Stimulated activated CD8-positive, alpha-beta memory T cell treated with anti-CD3 and anti-CD28 coated beads, Interleukin-12 subunit alpha, Interleukin-12 subunit beta, amount 100 ng/mL, for 4 hours (primary cell): ENCODE measurements around the gene ADAMTS2.

Experiments used
- DNase-seq: peaks from one replicate; pipeline ENCODE4 v3.0.0-alpha.2; 2020; ENCODE audit warnings: low read depth

Gene ADAMTS2

DNA sequence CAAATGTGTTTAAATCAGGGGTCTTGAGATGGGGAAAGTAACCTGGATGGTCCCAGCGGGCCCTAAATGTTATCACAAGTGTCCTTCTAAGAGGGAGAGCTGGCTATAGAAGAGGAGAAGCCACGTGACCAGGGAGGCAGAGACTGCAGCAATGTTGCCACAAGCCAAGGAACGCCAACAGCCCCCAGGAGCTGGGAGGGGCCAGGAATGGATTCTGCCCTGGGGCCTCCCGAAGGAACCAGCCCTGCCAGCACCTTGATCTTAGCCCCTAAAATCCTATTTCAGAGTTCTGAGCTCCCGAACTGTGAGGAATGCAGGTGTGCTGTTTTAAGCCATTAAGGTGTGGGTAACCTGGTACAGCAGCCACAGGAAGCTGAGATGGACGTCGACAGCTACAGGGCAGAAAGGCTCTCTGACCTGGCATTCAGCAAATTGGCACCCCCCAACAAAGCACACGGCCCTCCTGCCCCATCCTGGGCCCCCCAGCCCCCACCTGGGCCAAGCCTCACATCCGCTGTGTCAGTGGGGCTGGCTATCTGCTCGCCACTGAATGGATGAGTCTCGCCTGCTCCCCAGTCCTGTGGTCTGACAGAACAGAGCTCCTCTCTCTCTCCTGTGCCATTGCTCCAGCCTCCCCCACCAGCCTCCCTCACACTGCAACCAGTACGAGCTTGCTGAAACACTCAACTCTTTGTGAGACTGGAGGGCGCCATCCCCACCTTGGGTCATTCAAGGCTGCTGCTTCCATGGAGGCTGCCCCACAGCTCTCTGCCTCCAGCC is 78.8 kb downstream of the ADAMTS2 start:
- no peak for DNase-seq

DNA sequence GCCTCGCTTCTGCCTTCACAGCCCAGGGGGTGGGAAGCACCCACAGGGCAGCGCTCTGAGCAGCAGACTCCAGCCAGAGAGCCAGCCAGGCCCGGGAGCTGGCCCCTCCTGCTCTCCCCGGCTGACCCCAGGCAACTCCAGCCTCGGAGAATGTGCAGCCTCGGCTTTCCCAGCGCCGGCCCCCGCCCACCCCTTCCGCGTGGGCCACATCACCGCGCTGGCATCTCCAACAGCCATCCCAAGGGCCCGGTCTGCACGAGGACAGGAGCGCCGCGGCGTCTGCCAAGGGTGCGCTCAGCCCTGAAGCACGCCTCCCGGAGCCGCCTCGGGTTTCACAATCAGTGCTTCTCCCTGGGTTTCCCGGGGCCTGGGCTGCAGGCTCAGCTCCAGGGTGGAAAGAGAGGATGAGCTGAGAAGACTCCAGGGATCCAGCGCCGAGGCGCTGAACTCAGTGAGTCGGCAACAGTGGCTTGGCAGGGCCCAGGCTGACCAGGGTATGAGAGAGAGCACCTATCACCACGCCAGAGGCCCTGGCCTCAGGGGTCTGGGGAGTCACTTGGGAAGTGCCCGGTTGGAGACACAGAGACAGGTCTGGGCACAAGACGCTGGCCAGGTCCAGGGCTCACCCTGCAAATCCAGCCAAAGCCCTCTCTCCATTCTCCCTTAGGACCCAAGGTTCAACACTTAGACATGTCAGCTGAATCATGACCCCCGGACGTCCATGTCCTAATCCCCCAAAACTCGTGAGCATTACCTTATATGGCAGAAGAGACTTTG is 79.6 kb downstream of the ADAMTS2 start:
- DNase-seq = no peak

DNA sequence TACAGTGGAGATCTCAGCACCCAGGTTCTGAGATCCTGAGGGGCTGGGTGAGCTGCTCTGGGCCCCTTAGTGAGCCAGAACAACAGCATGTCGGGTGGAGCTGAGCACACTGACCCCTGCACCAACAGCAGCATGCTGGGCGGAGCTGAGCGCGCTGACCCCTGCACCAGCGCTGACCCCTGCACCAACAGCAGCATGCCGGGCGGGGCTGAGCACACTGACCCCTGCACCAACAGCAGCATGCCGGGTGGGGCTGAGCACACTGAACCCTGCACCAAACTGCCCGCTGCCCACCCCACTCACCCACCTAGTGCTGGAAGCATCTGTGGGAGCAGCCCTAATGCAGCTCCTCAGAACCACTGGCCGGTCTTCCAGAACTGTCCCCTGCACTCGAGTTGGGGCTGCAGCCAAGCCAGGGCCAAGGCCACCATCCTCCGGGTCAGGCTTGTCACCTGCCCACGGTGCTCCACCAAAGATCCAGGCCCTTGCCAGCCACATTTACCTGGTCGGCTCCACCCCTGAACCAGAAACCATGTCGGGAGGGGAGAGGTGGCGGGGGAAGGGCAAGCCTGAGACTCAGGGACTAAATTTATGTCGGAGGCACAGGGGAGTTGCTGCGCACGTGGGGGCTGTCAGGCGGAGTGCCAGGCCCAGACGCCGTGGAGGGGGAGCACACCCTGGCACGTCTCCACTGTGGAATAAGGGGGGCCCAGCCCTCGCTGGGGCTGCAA is 80.3 kb downstream of the ADAMTS2 start:
- DNase-seq = no peak

DNA sequence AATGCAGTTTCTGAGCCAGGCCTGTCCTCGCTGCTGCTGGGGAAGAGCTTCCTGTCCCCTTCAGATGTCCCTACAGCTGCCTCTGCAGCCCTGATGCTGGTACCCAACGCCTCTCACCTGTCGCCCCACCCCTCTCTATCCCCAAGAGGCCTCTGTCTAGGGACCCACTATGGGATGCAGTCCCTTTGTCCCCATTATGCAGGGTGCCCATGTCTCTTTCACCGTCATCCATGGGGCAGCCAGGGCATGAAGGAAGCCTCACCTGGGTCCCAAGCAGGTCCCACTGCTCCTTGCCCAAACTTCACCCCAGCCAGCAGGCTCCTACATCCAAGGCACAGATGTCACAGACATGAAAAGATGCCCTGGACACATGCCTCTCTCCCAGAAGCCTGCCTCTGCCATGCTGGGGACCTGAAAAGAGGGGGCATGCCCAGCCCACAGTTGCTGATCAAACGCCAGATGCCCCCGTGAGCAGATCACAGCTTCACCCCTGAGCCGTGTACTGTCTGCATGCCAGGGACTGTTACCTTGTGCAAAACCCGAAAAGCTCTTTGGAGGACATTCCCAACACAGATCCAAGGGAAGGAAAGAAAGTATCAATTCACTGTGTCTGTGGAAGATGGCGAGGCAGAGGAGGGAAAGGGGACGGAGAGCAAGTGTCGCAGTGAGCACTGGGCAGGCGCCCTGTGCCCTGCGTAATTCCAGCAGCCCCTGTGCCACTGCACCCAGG is 81.0 kb downstream of the ADAMTS2 start:
- DNase-seq = no peak

DNA sequence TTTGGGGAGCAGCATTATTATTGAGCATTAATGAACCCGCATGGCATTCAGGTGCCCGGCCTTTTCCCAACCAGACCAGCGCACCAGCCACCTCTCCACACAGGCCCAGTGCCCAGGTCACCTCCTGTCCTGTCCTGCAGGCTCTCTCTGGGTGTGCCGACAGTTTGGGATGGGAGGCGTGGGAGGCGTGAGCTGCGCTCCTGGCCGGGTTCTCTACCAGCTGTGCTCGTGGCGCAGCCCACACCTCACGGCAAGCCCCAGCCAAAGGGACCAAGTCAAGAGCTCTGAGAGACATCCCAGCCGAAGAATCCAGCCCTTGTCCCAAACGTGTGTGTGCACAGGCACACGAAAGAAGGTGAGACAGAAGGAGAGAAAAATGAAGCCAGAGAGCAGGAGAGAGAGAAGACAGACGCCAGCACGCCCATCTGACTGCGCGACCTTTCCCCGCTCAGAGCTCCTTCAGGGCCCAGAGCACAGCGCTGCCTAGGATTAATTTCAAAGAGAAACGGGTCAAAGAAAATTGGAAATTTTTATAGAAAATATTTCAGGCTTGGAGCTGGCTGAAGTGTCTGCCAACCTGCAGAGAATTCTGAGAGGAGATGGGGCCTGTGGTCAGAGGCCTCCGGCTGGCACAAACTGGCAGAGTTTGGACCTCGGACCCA is 81.7 kb downstream of the ADAMTS2 start:
- DNase-seq = no peak

DNA sequence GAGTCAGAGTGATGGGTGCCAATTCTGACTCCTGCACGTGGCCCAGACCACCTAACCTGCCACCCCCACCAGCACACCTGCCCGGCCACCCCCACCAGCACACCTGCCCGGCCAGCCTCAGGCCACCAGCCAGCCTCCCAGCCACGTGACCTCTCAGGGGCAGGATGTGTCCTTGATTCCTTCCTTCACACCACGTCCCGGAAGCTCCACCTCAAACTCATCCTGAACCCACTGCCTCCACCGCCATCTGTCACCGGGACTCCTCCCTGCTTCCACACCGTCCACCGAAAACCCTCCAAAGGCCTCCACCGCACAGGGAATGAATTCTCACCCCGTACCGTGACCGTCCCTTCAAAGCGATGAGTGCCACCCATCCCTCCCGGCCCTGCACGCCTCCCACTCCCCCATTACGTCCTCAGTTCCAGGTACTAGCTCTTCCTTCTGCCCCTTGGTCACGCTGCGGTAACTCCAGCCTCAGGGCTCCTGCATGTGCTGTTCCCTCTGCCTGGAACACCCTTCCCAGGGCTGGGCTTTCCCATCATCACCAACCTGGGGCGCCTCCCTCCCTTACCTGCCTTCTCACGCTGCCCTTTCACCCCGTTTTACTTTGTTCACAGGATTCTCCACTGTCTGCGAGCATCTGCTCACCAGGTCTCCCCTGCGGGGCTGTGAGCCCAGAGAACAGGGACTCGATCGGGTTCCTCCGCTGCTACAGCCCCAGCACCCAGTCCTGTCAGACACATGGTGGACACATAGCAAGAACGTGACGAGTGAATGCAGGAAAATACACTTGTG is 82.9 kb downstream of the ADAMTS2 start:
- no peak for DNase-seq

DNA sequence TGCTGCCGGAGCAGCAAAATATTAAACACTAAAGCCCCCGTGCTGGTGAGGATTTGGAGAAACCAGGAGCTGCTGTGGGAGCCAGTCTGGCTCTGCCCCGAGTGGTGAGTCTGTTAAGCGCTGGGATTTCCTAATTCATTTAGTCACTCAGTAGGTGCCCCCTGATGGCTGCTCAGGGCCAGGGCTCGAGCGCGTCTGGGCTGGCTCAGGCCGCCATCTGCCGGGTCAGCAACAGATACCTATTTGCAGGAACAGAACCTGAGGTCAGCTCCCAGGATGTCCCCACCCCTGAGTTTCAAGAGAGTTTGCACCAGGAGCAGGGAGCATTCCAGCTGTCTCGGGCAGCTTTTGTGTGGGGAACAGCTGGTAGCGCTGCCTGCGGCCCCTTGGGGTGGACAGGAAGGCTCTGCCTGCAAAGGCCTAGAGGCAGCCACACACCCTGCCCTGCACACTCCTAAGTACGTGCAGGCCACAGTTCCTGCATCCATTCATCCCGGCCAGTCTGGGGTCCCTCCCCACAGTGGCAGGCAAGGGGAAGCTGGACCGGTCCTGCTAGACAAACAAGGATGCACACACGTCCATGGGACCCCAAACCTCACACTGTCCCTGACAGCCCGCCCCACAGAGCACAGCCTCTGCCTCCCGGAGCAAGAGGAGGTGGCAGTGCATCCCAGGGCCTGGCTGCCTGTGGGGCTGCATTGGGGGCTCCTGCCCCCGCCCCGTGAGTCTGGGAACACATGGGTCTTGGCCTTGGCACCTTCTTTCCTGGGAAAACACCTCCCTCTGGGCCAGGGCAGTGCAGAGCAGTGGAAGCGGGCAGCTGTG is 83.7 kb downstream of the ADAMTS2 start:
- no peak for DNase-seq

DNA sequence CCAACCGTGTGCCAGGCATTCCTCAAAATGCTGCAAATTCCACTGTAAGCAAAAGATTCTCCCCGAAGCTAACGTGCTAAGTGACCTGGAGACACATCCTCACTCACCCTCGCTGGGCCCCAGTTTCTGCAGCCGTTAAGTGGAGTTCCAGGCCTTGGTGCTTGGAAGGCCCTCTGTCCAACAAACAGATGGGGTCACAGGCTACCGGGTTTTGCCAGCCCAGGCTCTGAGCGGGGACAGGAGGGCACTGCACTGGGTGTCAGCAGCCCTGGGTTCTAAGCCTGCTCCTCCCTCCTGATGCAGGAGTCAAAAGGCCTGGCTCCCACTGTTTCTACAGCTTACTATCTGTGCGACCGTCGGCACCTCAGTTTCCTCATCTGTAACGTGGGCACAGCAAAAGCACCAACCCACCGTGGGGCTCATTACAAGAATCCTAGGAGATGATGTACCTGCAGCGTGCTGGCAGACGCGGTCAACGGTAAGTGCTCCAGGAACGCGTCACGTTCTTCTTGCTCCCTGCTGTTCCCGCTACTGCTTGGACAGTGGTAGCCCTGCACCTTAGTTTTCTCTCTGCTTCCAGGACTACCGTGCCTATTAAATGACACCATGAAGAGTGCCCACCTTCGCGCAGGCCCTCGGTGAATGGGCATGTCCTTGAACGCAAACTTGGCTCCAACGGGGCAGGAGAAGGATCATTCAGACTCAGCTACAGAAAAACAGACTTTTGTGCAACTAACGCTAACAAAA is 84.8 kb downstream of the ADAMTS2 start:
- no peak for DNase-seq

DNA sequence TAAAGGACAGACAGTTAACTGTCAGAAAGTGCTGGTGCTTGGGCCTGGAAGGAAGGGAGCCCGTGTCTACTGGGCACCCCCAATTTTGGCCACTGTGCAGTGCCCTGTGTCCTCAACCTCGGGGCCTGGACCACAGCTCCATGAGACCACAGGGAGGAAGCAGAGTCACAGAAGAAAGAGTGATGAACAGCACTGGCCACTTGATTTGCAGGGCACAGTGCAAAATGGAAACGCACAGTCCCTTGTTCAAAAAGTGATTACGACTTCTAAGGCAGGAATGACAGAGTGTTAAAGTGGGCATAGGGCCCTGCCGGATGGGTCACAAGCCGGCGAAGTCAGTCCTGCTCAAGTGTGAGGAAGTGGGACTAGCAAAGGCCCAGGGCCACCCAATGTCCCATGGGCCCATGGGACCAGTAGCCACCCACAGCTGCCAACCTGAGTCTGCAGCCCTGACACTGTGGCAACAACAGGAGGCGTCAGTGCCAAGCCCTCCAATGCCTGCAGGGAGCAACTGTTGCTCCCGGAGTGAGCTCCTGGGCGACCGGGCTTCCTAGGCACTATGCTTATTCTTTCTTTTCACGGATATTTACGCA is 85.4 kb downstream of the ADAMTS2 start:
- no peak for DNase-seq

DNA sequence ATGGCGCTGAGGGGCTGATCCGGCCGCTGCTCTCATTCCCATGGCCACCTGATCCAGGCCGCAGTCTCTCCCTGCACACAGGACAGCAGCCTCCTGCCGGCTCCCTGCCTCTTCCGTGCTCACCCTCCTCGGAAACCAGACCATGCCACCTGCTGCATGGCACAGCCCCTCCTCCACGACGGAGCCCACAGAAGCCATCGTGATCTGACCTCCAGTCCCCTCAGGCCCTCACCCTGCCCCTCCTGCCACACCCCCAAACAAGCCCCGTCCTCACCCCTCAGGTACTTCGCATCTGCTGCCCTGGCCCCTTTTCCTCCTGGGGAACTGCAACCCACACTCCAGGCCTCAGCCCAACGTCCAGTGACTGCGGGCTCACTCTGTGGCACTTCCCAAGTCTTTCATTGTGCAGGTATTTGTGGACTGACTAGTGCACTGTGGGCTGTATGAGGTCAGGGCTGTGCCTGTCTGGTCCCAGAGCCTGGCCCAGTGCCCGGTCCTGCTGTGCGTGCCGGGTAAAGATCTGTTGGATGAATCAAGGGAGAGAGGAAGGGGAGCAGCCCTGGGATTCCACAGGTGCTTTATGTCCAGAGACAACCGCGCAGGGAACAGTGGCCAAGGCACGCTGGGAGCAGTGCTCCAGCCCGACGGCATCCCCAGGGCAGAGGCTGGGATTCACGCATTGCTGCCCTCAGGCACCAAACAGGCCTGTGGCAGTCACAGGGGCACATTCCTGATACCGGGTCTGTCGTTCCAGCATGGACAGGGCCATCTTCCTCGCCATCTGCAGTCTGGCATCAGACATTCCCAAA is 86.1 kb downstream of the ADAMTS2 start:
- DNase-seq = no peak

DNA sequence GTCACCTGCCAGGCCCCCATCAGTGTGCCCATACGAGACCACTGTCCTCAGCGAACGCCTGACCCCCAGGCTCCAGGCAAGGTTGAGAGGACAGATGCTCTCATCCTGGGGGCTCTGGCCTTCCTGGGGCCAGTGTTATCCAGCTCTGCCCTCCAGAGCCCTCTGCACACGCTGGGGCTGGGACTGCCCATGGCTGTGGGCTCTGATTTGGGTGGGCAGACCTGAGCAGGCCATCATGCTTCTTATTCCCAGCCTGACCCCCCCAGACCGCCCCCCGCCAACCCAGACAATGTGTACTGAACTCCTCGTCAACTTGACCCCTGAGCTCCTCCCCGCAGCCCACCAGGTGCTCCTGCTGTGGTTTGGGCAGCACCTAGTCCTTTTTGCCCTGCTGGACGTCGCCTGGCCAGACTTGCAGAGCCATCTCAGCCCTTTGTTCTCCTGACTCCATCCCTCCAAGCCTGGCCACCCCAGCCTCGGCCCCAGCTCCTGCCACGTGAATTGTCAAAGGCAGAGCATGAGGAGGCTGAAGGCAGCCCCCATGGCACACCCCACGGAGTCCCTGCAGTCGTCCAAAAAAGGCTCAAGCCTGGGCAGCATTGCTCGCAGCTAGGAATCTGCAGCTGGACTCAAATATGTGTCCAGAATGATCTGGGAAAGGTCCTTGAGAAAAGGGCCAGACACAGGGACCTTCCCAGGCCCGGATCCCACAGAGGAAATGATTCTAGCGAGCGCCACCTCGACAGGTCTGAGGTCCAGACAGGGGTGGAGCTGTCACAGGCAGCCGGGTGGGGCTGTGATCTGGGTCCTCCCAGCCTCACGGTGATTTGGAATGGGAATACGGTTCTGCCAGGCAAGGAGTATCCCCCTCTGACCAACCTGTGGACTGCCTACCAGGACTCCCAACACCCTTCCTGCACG is 87.0 kb downstream of the ADAMTS2 start:
- no peak for DNase-seq

DNA sequence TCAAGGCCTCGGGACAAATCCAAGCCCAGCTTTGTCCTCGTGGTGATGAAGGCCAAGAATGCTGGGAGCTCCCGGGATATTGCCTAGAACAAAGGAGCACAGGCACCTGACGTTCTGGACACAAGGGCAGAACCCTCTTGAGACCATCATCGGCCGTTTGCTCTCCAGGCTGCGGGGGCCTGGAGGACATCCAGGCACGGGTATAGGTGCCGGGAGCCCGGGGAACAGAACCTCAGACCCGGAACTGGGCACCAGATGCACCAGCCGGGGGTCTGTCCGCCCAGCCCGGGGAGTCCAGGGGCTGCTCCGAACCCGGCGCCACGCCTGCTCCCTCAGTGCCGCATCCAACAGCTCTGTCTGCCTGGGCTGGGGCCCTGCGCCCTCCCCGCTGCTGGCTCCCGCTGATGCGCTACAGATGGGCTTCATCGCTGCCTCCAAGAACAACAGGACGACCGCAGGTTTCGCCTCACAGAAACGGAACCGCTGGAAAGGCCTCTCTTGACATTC is 88.0 kb downstream of the ADAMTS2 start:
- DNase-seq = no peak

DNA sequence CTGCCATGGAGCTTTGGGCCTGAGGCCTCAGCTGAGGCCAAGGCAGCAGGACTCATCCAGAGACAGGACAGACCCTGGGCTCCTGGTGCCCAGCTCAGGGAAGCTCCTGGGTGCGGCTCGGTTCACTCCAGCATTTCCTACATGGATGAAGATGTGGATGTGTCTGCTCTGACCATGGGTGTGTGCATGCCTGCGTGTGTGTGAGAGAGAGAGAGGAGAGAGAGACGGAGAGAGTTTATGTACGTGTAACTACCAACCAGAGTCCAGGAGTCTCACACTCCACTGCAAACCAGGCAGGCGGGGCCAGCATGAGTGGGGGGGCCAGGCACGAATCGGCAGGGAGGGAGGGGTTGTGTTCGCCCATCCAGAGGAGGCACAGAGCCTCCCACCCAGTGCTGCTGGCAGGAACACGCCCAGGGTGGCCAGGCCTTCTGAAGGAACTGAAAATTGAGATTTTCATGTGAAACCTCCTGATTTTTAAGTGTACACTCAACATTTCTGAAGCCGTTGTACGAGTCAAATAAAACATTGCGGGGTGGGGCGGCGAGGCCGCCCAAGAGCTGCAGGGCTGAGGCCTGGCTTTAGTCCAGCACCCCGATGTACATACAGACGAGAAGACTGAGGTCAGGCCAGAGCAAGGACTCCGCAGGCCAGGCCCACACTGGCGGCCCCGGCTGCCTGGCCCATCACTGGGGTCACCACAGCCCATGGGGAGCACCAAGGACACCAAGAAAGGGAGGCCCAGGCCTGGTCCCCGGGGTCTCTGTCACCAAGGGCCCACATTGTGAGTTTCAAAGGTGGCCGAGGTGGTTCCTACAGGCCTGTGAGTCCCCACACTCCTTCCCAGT is 88.7 kb downstream of the ADAMTS2 start:
- no peak for DNase-seq

DNA sequence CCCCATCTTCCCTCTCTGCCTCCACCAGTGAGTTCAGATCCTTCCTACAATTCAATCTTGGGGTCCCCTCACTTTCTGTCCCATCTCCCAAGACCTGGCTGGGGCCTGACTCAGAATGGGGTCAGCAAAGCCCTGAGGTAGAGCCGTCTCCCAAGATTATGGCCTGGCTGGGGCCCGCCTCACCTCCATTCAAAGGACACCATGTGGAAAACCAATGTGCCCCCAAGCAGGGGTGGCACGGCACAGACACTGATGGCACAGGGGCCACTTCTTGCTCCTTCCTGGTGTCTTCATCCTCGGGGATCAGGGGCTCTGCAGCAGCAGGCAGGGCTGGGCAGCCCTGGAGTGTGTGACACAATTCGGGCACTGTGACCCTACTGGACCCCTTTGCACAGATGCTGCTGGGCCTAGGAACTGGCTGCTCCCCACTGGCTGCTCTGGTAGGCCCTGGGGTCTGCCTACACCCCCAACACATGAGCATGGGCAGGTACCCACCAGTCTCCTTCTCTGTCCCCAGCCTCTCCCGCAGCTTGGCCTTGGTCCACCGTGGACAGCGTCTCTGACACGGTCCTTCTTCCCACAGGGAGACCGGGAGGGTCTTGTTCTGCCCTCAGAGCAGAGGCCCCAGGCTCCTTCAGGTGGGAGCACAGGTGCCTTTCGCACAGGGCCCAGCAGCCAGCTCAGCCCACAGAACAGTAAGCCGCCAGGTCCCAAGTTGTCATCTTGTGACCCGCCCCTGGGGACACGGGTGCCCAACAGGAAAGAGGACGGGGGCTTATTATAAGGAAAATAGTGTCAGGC is 89.5 kb downstream of the ADAMTS2 start:
- DNase-seq = no peak
